H1 (cell line): ENCODE measurements around the gene MRPS27. TPM values are rescaled to one million over a fixed set of nuclear protein-coding genes. Genes with fewer than 3 reads are reported as not detected.
A peak's percentile ranks its signal among the peaks of the same experiment; 100 is the strongest.

ENCODE experiments used
- CTCF ChIA-PET: fragments of 300-600 bp; sonication (Branson Sonifier 250); formaldehyde crosslinking; loops from one replicate; lab custom pipeline; 2021; ENCODE audit not compliant: partially characterized antibody; lab: Charles Lee
- POLR2A ChIA-PET: fragments of 300-600 bp; sonication (Branson Sonifier 250); formaldehyde crosslinking; loops from one replicate; lab custom pipeline; 2021; ENCODE audit warnings: inconsistent platforms; ENCODE audit not compliant: partially characterized antibody; lab: Charles Lee
- DNase-seq, 2 experiments: peaks; one replicate each; pipeline versions ENCODE4 v3.0.0 to v3.0.0-alpha.2; 2010 to 2022; ENCODE audit warnings: low spot score in 2 of 2, low read depth in 1 of 2, mixed read lengths in 1 of 2
- FAIRE-seq: peaks from 2 replicates; lab custom pipeline; 2011; peaks lifted over from hg19 to GRCh38; lab: Jason Lieb, UNC
- H2AFZ ChIP-seq: 2 replicates; pipeline ENCODE4 v1.8.1; 2012; ENCODE audit warnings: low read length, inconsistent platforms
- H2AK5ac ChIP-seq: 2 replicates; pipeline ENCODE4 v1.6.1; 2013; ENCODE audit warnings: low read depth, low read length
- H2BK120ac ChIP-seq: replicated peaks from 2 replicates; pipeline ENCODE3; 2013; ENCODE audit warnings: low read depth, low read length, inconsistent platforms
- H2BK12ac ChIP-seq: 2 replicates; pipeline ENCODE4 v1.6.1; 2013; ENCODE audit warnings: low read depth, low read length
- H2BK15ac ChIP-seq: 2 replicates; pipeline ENCODE4 v1.6.1; 2013; ENCODE audit warnings: low read length
- H2BK20ac ChIP-seq: 2 replicates; pipeline ENCODE4 v1.6.1; 2013; ENCODE audit warnings: low read length
- H2BK5ac ChIP-seq: 2 replicates; pipeline ENCODE4 v1.6.1; 2013; ENCODE audit warnings: low read depth, low read length
- H3K14ac ChIP-seq: 2 replicates; pipeline ENCODE4 v1.6.1; 2013; ENCODE audit warnings: inconsistent platforms; ENCODE audit not compliant: insufficient read length
- H3K18ac ChIP-seq: 2 replicates; pipeline ENCODE4 v1.6.1; 2013; ENCODE audit warnings: low read length; ENCODE audit errors: extremely low read depth
- H3K23ac ChIP-seq: 2 replicates; pipeline ENCODE4 v1.6.1; 2013; ENCODE audit warnings: inconsistent platforms; ENCODE audit not compliant: insufficient read length
- H3K23me2 ChIP-seq: 2 replicates; pipeline ENCODE4 v1.6.1; 2013; ENCODE audit warnings: low read depth, low read length
- H3K27ac ChIP-seq: 2 replicates; pipeline ENCODE4 v1.6.1; 2011; ENCODE audit warnings: low read depth, low read length, inconsistent platforms
- H3K27me3 ChIP-seq, 4 experiments: replicated peaks in 1 of 4; 1 replicate in 1 of 4; 2 replicates in 3 of 4; pipeline versions ENCODE4 v1.6.1 to v1.8.1; 2011 to 2013; ENCODE audit warnings: low read length in 3 of 4, mild to moderate bottlenecking in 3 of 4, inconsistent platforms in 2 of 4, mixed read lengths in 2 of 4, moderate library complexity in 1 of 4; ENCODE audit not compliant: control insufficient read depth in 3 of 4, insufficient read depth in 3 of 4; ENCODE audit errors: extremely low read depth in 1 of 4
- H3K36me3 ChIP-seq, 4 experiments: 2 replicates each; pipeline versions ENCODE4 v1.6.1 to v1.8.1; 2011 to 2013; ENCODE audit warnings: mild to moderate bottlenecking in 4 of 4, low read length in 3 of 4, moderate library complexity in 2 of 4, control low read depth in 1 of 4, inconsistent platforms in 1 of 4; ENCODE audit not compliant: insufficient read depth in 4 of 4, control insufficient read depth in 2 of 4
- H3K4ac ChIP-seq: replicated peaks from 2 replicates; pipeline ENCODE3; 2013; ENCODE audit warnings: low read length, low read depth, mixed read lengths, inconsistent platforms; ENCODE audit not compliant: insufficient read length
- H3K4me1 ChIP-seq, 4 experiments: replicated peaks in 1 of 4; 1 replicate in 1 of 4; 2 replicates in 3 of 4; pipeline versions ENCODE4 v1.6.1 to v1.8.1; 2011 to 2013; ENCODE audit warnings: low read length in 3 of 4, inconsistent platforms in 2 of 4, mixed read lengths in 1 of 4; ENCODE audit not compliant: insufficient read depth in 4 of 4, control insufficient read depth in 3 of 4
- H3K4me2 ChIP-seq, 2 experiments: 2 replicates each; pipeline versions ENCODE4 v1.6.1 to v1.8.1; 2011 to 2013; ENCODE audit warnings: low read depth in 2 of 2, low read length in 2 of 2, control low read depth in 1 of 2, inconsistent platforms in 1 of 2, mild to moderate bottlenecking in 1 of 2; ENCODE audit not compliant: insufficient read depth in 1 of 2
- H3K4me3 ChIP-seq, 4 experiments: fragments of 200-600, 300-600 bp in 1 of 4; sonication (generic), shearing (Covaris generic), sonication (Bioruptor Twin) in 1 of 4; 2 replicates each; pipeline versions ENCODE4 v1.5.1 to v1.8.1; 2011 to 2016; ENCODE audit warnings: low read length in 4 of 4, low read depth in 3 of 4, control low read depth in 2 of 4, inconsistent platforms in 2 of 4, mild to moderate bottlenecking in 2 of 4, mixed read lengths in 1 of 4, moderate library complexity in 1 of 4; ENCODE audit not compliant: insufficient read depth in 2 of 4; ENCODE audit errors: extremely low read depth in 1 of 4
- H3K56ac ChIP-seq: replicated peaks from 2 replicates; pipeline ENCODE3; 2013; ENCODE audit warnings: low read depth, mild to moderate bottlenecking, mixed read lengths, low read length, inconsistent platforms; ENCODE audit not compliant: insufficient read length
- H3K79me1 ChIP-seq: 2 replicates; pipeline ENCODE4 v1.6.1; 2013; ENCODE audit warnings: low read depth, low read length, control low read depth
- H3K79me2 ChIP-seq, 2 experiments: 2 replicates each; pipeline versions ENCODE4 v1.6.1 to v1.8.1; 2012 to 2013; ENCODE audit warnings: low read length in 2 of 2, mild to moderate bottlenecking in 2 of 2, inconsistent platforms in 1 of 2; ENCODE audit not compliant: insufficient read depth in 2 of 2, control insufficient read depth in 1 of 2
- H3K9ac ChIP-seq, 4 experiments: replicated peaks in 1 of 4; 1 replicate in 1 of 4; 2 replicates in 3 of 4; pipeline versions ENCODE4 v1.6.1 to v1.8.1; 2011 to 2013; ENCODE audit warnings: low read depth in 3 of 4, low read length in 3 of 4, control low read depth in 2 of 4, mild to moderate bottlenecking in 2 of 4, moderate library complexity in 2 of 4, inconsistent platforms in 1 of 4; ENCODE audit errors: extremely low read depth in 1 of 4
- H3K9me3 ChIP-seq, 2 experiments: 2 replicates each; pipeline versions ENCODE4 v1.6.1 to v1.8.1; 2012 to 2013; ENCODE audit warnings: mild to moderate bottlenecking in 2 of 2, moderate library complexity in 2 of 2, control low read depth in 1 of 2, inconsistent platforms in 1 of 2, low read depth in 1 of 2, low read length in 1 of 2, mixed read lengths in 1 of 2; ENCODE audit not compliant: insufficient read depth in 2 of 2
- H4K20me1 ChIP-seq, 2 experiments: replicated peaks in 1 of 2; 2 replicates each; pipeline versions ENCODE3 to v1.8.1; 2011 to 2013; ENCODE audit warnings: inconsistent platforms in 2 of 2, low read length in 2 of 2, mild to moderate bottlenecking in 1 of 2; ENCODE audit not compliant: insufficient read depth in 2 of 2, control insufficient read depth in 1 of 2
- H4K5ac ChIP-seq: 2 replicates; pipeline ENCODE4 v1.6.1; 2013; ENCODE audit warnings: low read length, low read depth, mixed read lengths, inconsistent platforms; ENCODE audit not compliant: insufficient read length
- H4K8ac ChIP-seq: 2 replicates; pipeline ENCODE4 v1.8.0; 2013; ENCODE audit warnings: mild to moderate bottlenecking, moderate library complexity, low read length, inconsistent platforms; ENCODE audit not compliant: insufficient read depth; ENCODE audit errors: extremely low read depth
- H4K91ac ChIP-seq: replicated peaks from 2 replicates; pipeline ENCODE3; 2013; ENCODE audit warnings: low read length, mixed read lengths, inconsistent platforms; ENCODE audit not compliant: insufficient read length
- CHD2 ChIP-seq: IDR thresholded peaks from 2 replicates; pipeline ENCODE4 v1.6.1; 2012; ENCODE audit warnings: low read length, improper control_type of control experiment
- GTF2F1 ChIP-seq: IDR thresholded peaks from 2 replicates; pipeline ENCODE4 v1.6.1; 2012; ENCODE audit warnings: low read depth, low read length, improper control_type of control experiment, borderline replicate concordance
- HDAC6 ChIP-seq: IDR thresholded peaks from one replicate; pipeline ENCODE4 v1.7.1; 2012; ENCODE audit warnings: low read depth, mild to moderate bottlenecking, inconsistent platforms, low read length, moderate library complexity
- KDM1A ChIP-seq: fragments of 200-600, 300-600 bp; sonication (generic); IDR thresholded peaks from 2 replicates; pipeline ENCODE4 v1.7.1; 2016; ENCODE audit warnings: mild to moderate bottlenecking, low read length, borderline replicate concordance
- NANOG ChIP-seq: IDR thresholded peaks from 2 replicates; pipeline ENCODE4 v1.6.1; 2011; ENCODE audit warnings: low read length, low read depth, mild to moderate bottlenecking, inconsistent platforms; ENCODE audit not compliant: insufficient read depth, poor library complexity, severe bottlenecking
- PHF8 ChIP-seq: fragments of 200-600 bp; sonication (generic); conservative IDR thresholded peaks from 2 replicates; pipeline ENCODE4 v1.7.1; 2012; ENCODE audit warnings: low read depth, mild to moderate bottlenecking, inconsistent platforms, low read length, moderate library complexity
- SAP30 ChIP-seq: fragments of 300-600 bp; sonication (generic); IDR thresholded peaks from 2 replicates; pipeline ENCODE4 v1.7.1; 2012; ENCODE audit warnings: low read length, moderate library complexity, mild to moderate bottlenecking, inconsistent platforms; ENCODE audit not compliant: insufficient read depth, insufficient replicate concordance
- SP4 ChIP-seq: IDR thresholded peaks from 2 replicates; pipeline ENCODE4 v1.6.1; 2012; ENCODE audit warnings: low read length, inconsistent platforms
- TCF12 ChIP-seq: IDR thresholded peaks from 2 replicates; pipeline ENCODE4 v1.6.1; 2011; ENCODE audit warnings: low read depth, mild to moderate bottlenecking, low read length
- ZNF274 ChIP-seq: IDR thresholded peaks from 2 replicates; pipeline ENCODE4 v1.7.0; 2012; ENCODE audit warnings: low read length, borderline replicate concordance; ENCODE audit errors: extremely low read depth
- WGBS, 2 experiments: shearing (Covaris generic) in 1 of 2; methylation state at CpG; one replicate each; pipeline versions ENCODE4 v1.1.6 to v1.1.7; 2013 to 2015; ENCODE audit warnings: low lambda C conversion rate in 2 of 2, mixed read lengths in 2 of 2, inconsistent platforms in 1 of 2, low coverage in 1 of 2, missing lambda C conversion rate in 1 of 2; ENCODE audit not compliant: insufficient replicate concordance in 2 of 2, insufficient coverage in 1 of 2, insufficient read length in 1 of 2; ENCODE audit errors: extremely low coverage in 1 of 2, missing lambda C conversion rate in 1 of 2; 5-methylcytosine and 5-hydroxymethylcytosine counted together
- polyA plus RNA-seq, 7 experiments: library from polyadenylated mRNA; depleted of rRNA in 3 of 7; stranded (reverse) in 5 of 7; unstranded in 2 of 7; fragments of >200 nt in 5 of 7; fragments of 200-250 nt in 2 of 7; gene quantifications; 1 replicate in 5 of 7; 2 replicates in 1 of 7; 4 replicates in 1 of 7; pipeline versions ENCODE4 v1.2.1 to v1.2.3, GENCODE V29; 2011 to 2013; ENCODE audit warnings: missing spikeins in 2 of 7, mixed read lengths in 2 of 7
- total RNA-seq: library from RNA; stranded (reverse); fragmentation: NEBNext Ultra II Directional; extraction: Animal tissue kit (Norgen Biotek cat#: 25700); gene quantifications from 2 replicates; pipeline ENCODE4 v1.2.1, GENCODE V29; 2021
- TF ChIP-seq, protein P1 (sequence below): IDR thresholded peaks from 2 replicates; pipeline ENCODE4 v1.6.1; 2011; ENCODE audit warnings: low read length, improper control_type of control experiment

Gene MRPS27
- total and polyA plus RNA-seq, 2 of the 8 experiments (the other 6 are each of a cell fraction or from before 2014, with no cell fraction given) = 93.2 to 102 TPM

DNA sequence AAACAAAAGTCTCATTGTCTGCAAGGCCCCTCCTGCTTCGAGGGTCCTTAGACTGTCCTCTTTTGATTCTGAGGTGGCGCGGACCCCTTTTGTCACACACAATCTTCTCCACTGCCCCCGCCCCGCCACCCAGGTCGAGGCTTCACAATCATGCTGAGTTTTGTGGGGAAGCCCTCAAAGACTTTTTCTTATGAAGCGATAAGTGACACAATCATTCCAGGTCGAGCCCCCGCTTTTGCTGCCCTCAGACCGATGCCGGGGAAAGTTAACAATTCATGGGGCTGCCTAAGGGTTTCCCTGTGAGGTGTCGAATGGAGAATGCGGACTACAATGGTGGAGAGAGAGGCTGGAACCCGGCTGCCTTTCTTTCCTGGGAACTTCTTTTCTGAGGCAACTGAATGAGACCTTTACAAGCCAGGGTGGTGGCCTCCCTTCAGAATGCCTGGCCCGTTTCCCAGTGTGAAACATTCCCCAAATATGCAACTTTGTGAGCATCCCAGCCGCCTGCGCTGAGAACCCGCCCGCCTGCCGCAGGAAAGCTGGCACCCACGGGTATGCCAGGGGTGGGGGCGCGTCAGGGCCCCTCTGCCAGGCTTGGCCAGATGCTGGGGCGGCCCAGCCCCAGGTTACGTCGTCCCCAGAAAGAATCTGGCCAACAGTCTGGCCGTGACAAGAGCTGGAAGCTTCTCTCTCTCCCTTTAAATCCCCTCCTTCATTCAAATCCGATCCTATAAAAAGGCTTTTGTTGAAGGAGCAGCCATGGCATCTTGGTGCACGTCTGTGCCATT, 140.8 kb downstream of the MRPS27 start:
- Histone ChIP-seq H3K56ac (no peak overlapping the region), H4K91ac (no peak overlapping the region), H2BK5ac (no peak overlapping the region), H3K79me1 (no peaks in the 10 kb centered on the region; the same call in 1 of the 2 replicates), H3K4me2 (no peak overlapping the region), H3K27me3 (no peaks in the 10 kb centered on the region), H2AK5ac (0 out of 2 replicates have a peak overlapping the region, but pooled peaks have one; percentile 9), H2AFZ (no peak overlapping the region), H3K4me3 (no peak overlapping the region), H3K79me2 (peaks cover 0 to 8% of the 10 kb centered on the region in 2 experiments; a peak in 1 of 4 replicates), H2BK20ac (no peak overlapping the region), H2BK15ac (no peak overlapping the region), H3K18ac (no peak overlapping the region), H3K4ac (no peak overlapping the region), H3K23me2 (no peaks in the 10 kb centered on the region), H3K23ac (no peak overlapping the region), H2BK12ac (no peak overlapping the region), H3K14ac (no peak overlapping the region), H3K4me1 (peaks cover 2 to 16% (median 8%) of the 10 kb centered on the region in 4 experiments), H3K9ac (no peak overlapping the region), H4K5ac (no peak overlapping the region), H4K20me1 (peaks cover under 1 to 3% of the 10 kb centered on the region in 2 experiments), H4K8ac (no peak overlapping the region), H3K9me3 (no peaks in the 10 kb centered on the region), H3K27ac (no peak overlapping the region), H3K36me3 (peaks cover 0 to 9% (median 4%) of the 10 kb centered on the region in 4 experiments; a peak in 5 of 8 replicates), H2BK120ac (no peak overlapping the region)
- FAIRE-seq = no peak
- ChIA-PET CTCF (interaction anchor here (0.9 to 1.0 kb wide), 2 partner anchors 96 to 161 kb away, joined by 3 read pairs; no protein-coding TSS in a partner anchor), POLR2A (interaction anchor here (0.7 to 3.3 kb wide), 5 partner anchors 12 to 146 kb away, joined by 3 to 12 read pairs (median 4); no protein-coding TSS in a partner anchor)
- WGBS, 2 experiments = 83% methylated on average over 29 of the region's 29 CpGs; no CpG with 5 or more reads in 1 of the 2 experiments
- DNase-seq = no peak
- TF ChIP-seq SP4 (no peak), CHD2 (no peak), KDM1A (no peak), PHF8 (no peak), HDAC6 (no peak), TCF12 (no peak), SAP30 (no peak), ZNF274 (no peak), GTF2F1 (no peak), NANOG (no peak)
- TF ChIP-seq, protein P1, sequence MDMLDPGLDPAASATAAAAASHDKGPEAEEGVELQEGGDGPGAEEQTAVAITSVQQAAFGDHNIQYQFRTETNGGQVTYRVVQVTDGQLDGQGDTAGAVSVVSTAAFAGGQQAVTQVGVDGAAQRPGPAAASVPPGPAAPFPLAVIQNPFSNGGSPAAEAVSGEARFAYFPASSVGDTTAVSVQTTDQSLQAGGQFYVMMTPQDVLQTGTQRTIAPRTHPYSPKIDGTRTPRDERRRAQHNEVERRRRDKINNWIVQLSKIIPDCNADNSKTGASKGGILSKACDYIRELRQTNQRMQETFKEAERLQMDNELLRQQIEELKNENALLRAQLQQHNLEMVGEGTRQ = no peak
